OCI-LY1 (cell line): ENCODE measurements around the gene ST6GALNAC3.

ENCODE experiments used
- H2AFZ ChIP-seq: fragments of 200-600 bp; sonication (generic), shearing (Covaris generic); 2 replicates; pipeline ENCODE4 v1.6.0; 2014; ENCODE audit warnings: antibody characterized with exemption, mild to moderate bottlenecking, low read length
- H3F3A ChIP-seq: fragments of 200-600 bp; sonication (generic), shearing (Covaris generic); 2 replicates; pipeline ENCODE4 v1.6.0; 2014; ENCODE audit warnings: mild to moderate bottlenecking, antibody characterized with exemption, low read length, moderate library complexity; ENCODE audit not compliant: insufficient read depth
- H3K27ac ChIP-seq: fragments of 200-600 bp; sonication (generic); 2 replicates; pipeline ENCODE4 v1.5.1; 2014; ENCODE audit warnings: low read length, mixed run types, mild to moderate bottlenecking, low read depth; ENCODE audit not compliant: poor library complexity, severe bottlenecking
- H3K27me3 ChIP-seq: fragments of 200-600 bp; sonication (generic); 2 replicates; pipeline ENCODE4 v1.6.0; 2014; ENCODE audit warnings: antibody characterized with exemption, mild to moderate bottlenecking, low read length, moderate library complexity; ENCODE audit not compliant: insufficient read depth
- H3K36me3 ChIP-seq: fragments of 200-600 bp; sonication (generic); 2 replicates; pipeline ENCODE4 v1.6.1; 2014; ENCODE audit warnings: mild to moderate bottlenecking, antibody characterized with exemption, low read length, moderate library complexity, mixed read lengths; ENCODE audit not compliant: insufficient read depth
- H3K4me1 ChIP-seq: fragments of 200-600 bp; sonication (generic); 2 replicates; pipeline ENCODE4 v1.5.1; 2014; ENCODE audit warnings: mild to moderate bottlenecking, low read length, moderate library complexity; ENCODE audit not compliant: insufficient read depth, severe bottlenecking
- H3K4me2 ChIP-seq: fragments of 200-600 bp; sonication (generic), shearing (Covaris generic); 2 replicates; pipeline ENCODE4 v1.6.1; 2014; ENCODE audit warnings: low read length
- H3K4me3 ChIP-seq: fragments of 200-600 bp; sonication (generic); 2 replicates; pipeline ENCODE4 v1.5.1; 2014; ENCODE audit warnings: low read length, low read depth, mild to moderate bottlenecking, mixed read lengths; ENCODE audit not compliant: poor library complexity, severe bottlenecking
- H3K79me2 ChIP-seq: fragments of 200-600 bp; shearing (Covaris generic); 2 replicates; pipeline ENCODE4 v1.6.1; 2016; ENCODE audit warnings: mixed run types, low read length, mixed read lengths; ENCODE audit not compliant: insufficient read depth
- H3K9ac ChIP-seq: fragments of 200-600 bp; sonication (generic), shearing (Covaris generic); 2 replicates; pipeline ENCODE4 v1.6.1; 2014; ENCODE audit warnings: mild to moderate bottlenecking, low read length, mixed read lengths
- H3K9me2 ChIP-seq: fragments of 200-600 bp; sonication (generic), shearing (Covaris generic); 2 replicates; pipeline ENCODE4 v1.6.1; 2014; ENCODE audit warnings: low read depth, mild to moderate bottlenecking, low read length, mixed read lengths
- H3K9me3 ChIP-seq: fragments of 200-600 bp; shearing (Covaris generic); 2 replicates; pipeline ENCODE4 v1.6.1; 2014; ENCODE audit warnings: low read length, mixed read lengths
- H4K20me1 ChIP-seq: fragments of 200-600 bp; sonication (generic), shearing (Covaris generic); 2 replicates; pipeline ENCODE4 v1.6.0; 2016; ENCODE audit warnings: mild to moderate bottlenecking, low read length; ENCODE audit not compliant: insufficient read depth
- CTCF ChIP-seq: fragments of 200-600 bp; sonication (generic), shearing (Covaris generic); IDR thresholded peaks from 2 replicates; pipeline ENCODE4 v1.5.1; 2017; ENCODE audit warnings: mild to moderate bottlenecking, antibody characterized with exemption, low read length, moderate library complexity, mixed read lengths
- EZH2 ChIP-seq: fragments of 200-600 bp; sonication (generic), shearing (Covaris generic); IDR thresholded peaks from 2 replicates; pipeline ENCODE4 v1.8.0; 2017; ENCODE audit warnings: borderline replicate concordance, mixed run types, mild to moderate bottlenecking, antibody characterized with exemption, low read length, moderate library complexity, mixed read lengths

ST6GALNAC3 gene

GRCh38 chr1:76130992-76131391 is 56.4 kb downstream of the ST6GALNAC3 start:
- Histone ChIP-seq H3K4me3 (no peak overlapping the region), H2AFZ (no peak overlapping the region), H3K4me2 (no peak overlapping the region), H3K36me3 (no peaks in the 10 kb centered on the region), H3K9ac (no peak overlapping the region), H3K4me1 (no peaks in the 10 kb centered on the region), H3F3A (no peaks in the 10 kb centered on the region), H3K27ac (no peak overlapping the region), H4K20me1 (no peaks in the 10 kb centered on the region), H3K9me3 (no peaks in the 10 kb centered on the region), H3K79me2 (no peaks in the 10 kb centered on the region), H3K9me2 (no peaks in the 10 kb centered on the region), H3K27me3 (no peaks in the 10 kb centered on the region)
- TF ChIP-seq EZH2 (no peak), CTCF (no peak)

GRCh38 chr1:76133977-76134376 is 59.4 kb downstream of the ST6GALNAC3 start:
- no peaks in the 10 kb centered on the region for H3K9me2 ChIP-seq
- H3F3A ChIP-seq = no peaks in the 10 kb centered on the region
- H3K9me3 ChIP-seq = no peaks in the 10 kb centered on the region
- no peaks in the 10 kb centered on the region for H3K4me1 ChIP-seq
- no peaks in the 10 kb centered on the region for H3K27me3 ChIP-seq
- no peak overlapping the region for H2AFZ ChIP-seq
- H4K20me1 ChIP-seq = no peaks in the 10 kb centered on the region
- H3K9ac ChIP-seq = no peak overlapping the region
- TF ChIP-seq EZH2 = no peak
- TF ChIP-seq CTCF = no peak
- no peak overlapping the region for H3K27ac ChIP-seq
- no peaks in the 10 kb centered on the region for H3K36me3 ChIP-seq
- H3K4me3 ChIP-seq = no peak overlapping the region
- H3K79me2 ChIP-seq = no peaks in the 10 kb centered on the region
- H3K4me2 ChIP-seq = no peak overlapping the region

GRCh38 chr1:76135835-76136234 is 61.3 kb downstream of the ST6GALNAC3 start:
- Histone ChIP-seq H3K27me3 (no peaks in the 10 kb centered on the region), H4K20me1 (no peaks in the 10 kb centered on the region), H3K4me3 (no peak overlapping the region), H3K9ac (no peak overlapping the region), H3K4me1 (no peaks in the 10 kb centered on the region), H3K9me2 (no peaks in the 10 kb centered on the region), H3K79me2 (no peaks in the 10 kb centered on the region), H3K36me3 (no peaks in the 10 kb centered on the region), H3K27ac (no peak overlapping the region), H3K4me2 (no peak overlapping the region), H3K9me3 (no peaks in the 10 kb centered on the region), H2AFZ (no peak overlapping the region), H3F3A (no peaks in the 10 kb centered on the region)
- no peak for TF ChIP-seq EZH2
- TF ChIP-seq CTCF = no peak
